Measurements from ENCODE around the gene TSHZ1. TPM values are rescaled to one million over a fixed set of nuclear protein-coding genes. Genes with fewer than 3 reads are reported as not detected.

The TSHZ1 gene
- total RNA-seq, 1 donor from 2014 or later: 4.8 TPM

DNA sequence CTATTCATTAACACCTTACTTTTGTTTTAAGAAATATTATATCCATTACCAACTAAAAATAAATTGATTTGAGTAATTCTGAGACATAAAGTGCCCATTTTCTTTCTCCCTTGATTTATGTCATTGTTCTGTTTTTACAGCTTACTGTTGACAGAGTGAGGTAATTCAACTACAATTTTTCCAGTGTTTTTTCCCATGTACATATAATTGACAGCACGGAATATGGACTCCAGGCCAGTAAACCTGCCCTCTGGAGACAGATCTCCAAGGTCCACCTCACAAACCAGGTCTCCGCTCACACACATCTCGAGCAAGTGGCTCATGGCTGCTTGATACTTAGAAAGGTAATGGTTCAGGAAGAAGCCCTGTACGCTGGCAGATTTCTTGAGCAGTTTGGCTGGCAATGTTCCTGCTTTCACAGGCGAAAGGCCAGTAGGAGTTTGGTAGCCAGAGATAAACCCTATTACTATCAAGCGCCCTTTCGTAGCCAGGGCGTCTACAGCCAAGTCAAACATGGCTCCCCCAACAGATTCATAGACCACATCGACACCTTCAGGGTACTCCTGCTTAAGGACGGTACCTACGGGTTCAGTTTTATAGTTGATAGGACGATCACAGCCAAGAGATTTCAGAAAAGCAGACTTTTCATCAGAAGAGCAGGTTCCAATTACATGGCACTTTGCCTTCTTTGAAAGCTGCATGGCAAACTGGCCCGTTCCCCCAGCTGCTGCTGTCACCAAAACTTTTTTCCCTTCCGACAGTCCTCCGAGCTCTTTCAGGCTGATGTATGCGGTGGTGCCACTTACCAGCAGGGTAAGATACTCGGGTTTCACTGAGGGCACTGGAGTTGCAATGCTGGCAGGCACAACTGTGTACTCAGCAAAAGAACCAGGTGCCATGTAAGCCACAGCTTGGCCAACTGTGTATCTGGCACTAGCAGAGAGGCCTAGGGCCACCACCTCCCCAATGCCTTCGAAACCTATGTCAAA lies 9.0 kb upstream of the TSHZ1 start:
- Histone ChIP-seq H3K4me3 (ENCODE audit: low read depth, low read length) (no peak overlapping the region), H3K36me3 (ENCODE audit: control insufficient read depth, insufficient read depth, low read length) (no peaks in the 10 kb centered on the region), H3K27me3 (ENCODE audit: control insufficient read depth, insufficient read depth, low read length) (peaks cover 24% of the 10 kb centered on the region)
- DNase-seq (ENCODE audit: low read depth): no peak
- TF ChIP-seq, protein P1, sequence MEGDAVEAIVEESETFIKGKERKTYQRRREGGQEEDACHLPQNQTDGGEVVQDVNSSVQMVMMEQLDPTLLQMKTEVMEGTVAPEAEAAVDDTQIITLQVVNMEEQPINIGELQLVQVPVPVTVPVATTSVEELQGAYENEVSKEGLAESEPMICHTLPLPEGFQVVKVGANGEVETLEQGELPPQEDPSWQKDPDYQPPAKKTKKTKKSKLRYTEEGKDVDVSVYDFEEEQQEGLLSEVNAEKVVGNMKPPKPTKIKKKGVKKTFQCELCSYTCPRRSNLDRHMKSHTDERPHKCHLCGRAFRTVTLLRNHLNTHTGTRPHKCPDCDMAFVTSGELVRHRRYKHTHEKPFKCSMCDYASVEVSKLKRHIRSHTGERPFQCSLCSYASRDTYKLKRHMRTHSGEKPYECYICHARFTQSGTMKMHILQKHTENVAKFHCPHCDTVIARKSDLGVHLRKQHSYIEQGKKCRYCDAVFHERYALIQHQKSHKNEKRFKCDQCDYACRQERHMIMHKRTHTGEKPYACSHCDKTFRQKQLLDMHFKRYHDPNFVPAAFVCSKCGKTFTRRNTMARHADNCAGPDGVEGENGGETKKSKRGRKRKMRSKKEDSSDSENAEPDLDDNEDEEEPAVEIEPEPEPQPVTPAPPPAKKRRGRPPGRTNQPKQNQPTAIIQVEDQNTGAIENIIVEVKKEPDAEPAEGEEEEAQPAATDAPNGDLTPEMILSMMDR (IDR thresholded peaks at IDR 0.05; ENCODE audit: insufficient read depth, low read length, poor library complexity, severe bottlenecking): no peak

DNA sequence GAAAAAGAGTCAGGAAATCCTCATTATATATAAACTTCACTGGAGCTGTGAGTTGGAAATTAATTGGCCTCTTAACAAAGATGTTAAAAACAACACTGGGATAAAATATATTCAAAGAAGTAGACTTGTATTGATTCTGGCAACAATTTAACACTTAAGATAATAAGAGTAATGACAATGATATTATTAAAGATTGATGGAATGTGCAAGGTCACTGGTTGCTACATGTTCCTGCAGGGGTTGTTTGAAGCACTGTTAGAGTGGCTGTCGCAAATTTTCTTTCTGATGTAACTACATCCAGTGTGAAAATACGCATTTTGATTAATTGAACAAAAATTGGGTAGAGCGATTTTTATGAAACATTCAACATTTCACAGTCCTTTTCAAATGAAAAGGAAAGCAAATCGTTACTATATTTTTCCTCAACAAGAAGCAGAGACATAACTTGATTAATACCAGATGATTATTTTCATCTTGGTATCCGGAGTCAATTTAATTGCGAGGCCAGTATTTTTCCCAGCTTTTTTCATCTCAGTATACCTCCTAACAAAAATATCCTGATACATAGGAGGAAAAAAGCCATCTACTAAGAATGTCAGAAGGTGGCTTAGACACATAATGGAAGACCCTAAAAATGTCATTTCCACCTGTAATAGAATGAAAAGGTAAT lies 7.8 kb upstream of the TSHZ1 start:
- peaks cover 24% of the 10 kb centered on the region for H3K27me3 ChIP-seq (ENCODE audit: control insufficient read depth, insufficient read depth, low read length)
- TF ChIP-seq, protein P1 (IDR thresholded peaks at IDR 0.05; ENCODE audit: insufficient read depth, low read length, poor library complexity, severe bottlenecking): no peak
- DNase-seq (ENCODE audit: low read depth): no peak
- no peak overlapping the region for H3K4me3 ChIP-seq (ENCODE audit: low read depth, low read length)
- H3K36me3 ChIP-seq (ENCODE audit: control insufficient read depth, insufficient read depth, low read length): no peaks in the 10 kb centered on the region

DNA sequence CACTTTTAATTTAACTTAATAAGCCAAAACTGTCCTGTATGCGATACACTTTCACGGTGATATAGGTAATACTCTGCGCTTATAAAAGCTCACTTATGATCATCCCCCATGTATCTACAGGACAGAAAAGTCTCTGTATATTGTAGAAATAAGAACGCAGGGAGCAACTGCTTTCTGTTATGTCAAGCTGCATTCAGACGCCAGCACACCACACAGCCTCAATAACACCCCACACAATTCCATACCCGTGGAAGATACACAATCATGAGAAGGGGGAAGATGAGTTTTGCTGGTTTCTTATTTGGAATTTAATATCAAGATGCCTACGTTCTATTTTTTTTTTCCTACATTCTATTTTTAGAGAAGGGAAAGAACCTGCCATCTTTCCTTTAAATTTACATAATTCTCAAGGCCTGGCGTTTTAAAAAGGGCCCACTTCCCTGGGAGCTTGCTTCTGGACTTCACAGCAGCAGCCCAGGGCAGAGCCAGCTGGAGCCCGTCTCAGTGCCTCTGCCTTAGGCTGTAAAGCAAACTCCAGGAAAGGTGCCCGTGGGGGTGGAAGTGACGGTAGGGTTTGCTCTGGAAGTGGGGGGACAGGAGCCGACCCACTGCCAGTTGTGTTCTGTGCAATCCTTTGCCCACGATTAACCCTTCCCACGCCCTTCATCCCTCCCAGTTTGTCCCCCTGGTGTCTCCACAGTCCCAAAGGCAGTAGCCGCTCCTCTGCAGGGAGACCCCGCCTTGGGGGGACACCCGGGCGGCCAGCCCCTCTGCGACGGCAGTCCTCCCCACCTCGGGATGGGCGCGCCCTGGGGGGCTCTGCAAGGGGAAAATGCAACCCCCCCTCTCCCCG lies 7.0 kb upstream of the TSHZ1 start:
- no peaks in the 10 kb centered on the region for H3K36me3 ChIP-seq (ENCODE audit: control insufficient read depth, insufficient read depth, low read length)
- peaks cover 24% of the 10 kb centered on the region for H3K27me3 ChIP-seq (ENCODE audit: control insufficient read depth, insufficient read depth, low read length)
- H3K4me3 ChIP-seq (ENCODE audit: low read depth, low read length): no peak overlapping the region
- TF ChIP-seq, protein P1 (IDR thresholded peaks at IDR 0.05; ENCODE audit: insufficient read depth, low read length, poor library complexity, severe bottlenecking): no peak
- DNase-seq (ENCODE audit: low read depth): no peak

DNA sequence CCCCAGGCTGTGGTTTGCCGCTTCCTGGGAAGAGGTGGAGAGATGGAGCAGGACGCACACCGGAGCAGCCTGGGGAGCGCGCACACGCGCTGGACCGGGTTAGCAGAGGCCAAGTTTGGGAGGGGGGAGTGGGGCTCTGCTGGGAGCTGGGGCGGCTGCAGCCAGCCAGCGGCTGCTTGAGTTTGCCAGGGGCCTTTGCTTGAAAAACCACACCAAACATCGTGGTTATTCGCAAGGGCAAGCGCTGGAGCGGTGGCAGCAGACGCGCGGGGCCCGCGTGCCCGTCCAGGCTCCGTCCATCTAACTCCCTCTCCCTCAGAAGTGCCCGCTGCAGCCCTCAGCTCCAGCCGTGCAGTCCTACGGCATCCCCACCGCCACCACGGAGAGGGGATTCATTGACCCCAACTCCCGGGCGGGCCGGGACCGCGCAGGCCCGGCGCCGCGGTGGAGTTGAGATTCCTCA lies 6.3 kb upstream of the TSHZ1 start:
- Histone ChIP-seq H3K36me3 (ENCODE audit: control insufficient read depth, insufficient read depth, low read length) (no peaks in the 10 kb centered on the region), H3K4me3 (ENCODE audit: low read depth, low read length) (peak overlapping the region; percentile 32), H3K27me3 (ENCODE audit: control insufficient read depth, insufficient read depth, low read length) (peaks cover 24% of the 10 kb centered on the region)
- TF ChIP-seq, protein P1 (IDR thresholded peaks at IDR 0.05; ENCODE audit: insufficient read depth, low read length, poor library complexity, severe bottlenecking): no peak
- no peak for DNase-seq (ENCODE audit: low read depth)

DNA sequence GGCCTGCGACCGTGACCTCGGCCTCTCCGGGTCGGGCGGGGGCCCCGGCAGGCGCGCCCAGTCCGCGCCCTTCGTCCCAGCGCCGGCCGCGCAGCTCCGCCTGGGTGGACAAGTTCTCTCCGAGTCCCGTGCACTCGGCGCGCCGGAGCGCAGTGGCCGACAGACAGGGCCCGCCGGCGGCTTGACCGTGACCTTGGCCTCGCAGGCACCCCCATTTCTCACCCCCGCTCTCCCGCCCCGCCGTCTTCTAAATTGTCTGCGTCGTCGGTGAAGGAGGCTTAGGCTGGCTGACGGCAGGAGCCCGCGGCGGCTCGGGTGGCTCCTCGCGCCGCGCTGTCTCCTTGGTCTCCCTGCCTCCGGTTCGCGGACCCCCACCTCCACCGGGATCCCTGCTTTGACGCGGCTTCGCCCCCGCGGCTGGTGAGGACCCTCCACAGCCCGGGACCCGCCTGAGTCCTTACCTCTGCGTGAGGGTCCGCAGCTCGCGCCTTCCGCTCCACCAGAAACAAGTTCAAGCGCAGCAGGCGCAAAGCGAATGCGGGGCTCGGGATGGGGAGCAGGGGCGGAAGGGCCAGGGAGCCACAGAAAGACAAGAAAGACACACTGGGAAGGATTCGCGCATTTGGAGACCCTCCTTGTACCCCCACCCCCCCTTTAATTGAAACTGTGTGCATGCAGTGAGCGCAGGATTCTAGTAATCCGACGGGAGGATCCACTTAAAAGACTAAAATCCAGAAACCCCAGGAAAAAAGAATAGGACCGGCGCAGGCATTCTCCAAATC lies 5.7 kb upstream of the TSHZ1 start:
- H3K27me3 ChIP-seq (ENCODE audit: control insufficient read depth, insufficient read depth, low read length): peaks cover 24% of the 10 kb centered on the region
- no peak for DNase-seq (ENCODE audit: low read depth)
- no peaks in the 10 kb centered on the region for H3K36me3 ChIP-seq (ENCODE audit: control insufficient read depth, insufficient read depth, low read length)
- TF ChIP-seq, protein P1 (IDR thresholded peaks at IDR 0.05; ENCODE audit: insufficient read depth, low read length, poor library complexity, severe bottlenecking): no peak
- peak overlapping the region; percentile 32 for H3K4me3 ChIP-seq (ENCODE audit: low read depth, low read length)

Measured in kidney epithelial cell (primary cell).